AG10803 (cell line): ENCODE results near the gene CHRNB4.

Experiments used
- DNase-seq: peaks from one replicate; pipeline ENCODE4 v3.0.0; 2010; ENCODE audit warnings: low read depth
- H3K4me3 ChIP-seq: 2 replicates; pipeline ENCODE4 v1.5.1; 2011; ENCODE audit warnings: mild to moderate bottlenecking, low read length, control low read depth
- CTCF ChIP-seq: conservative IDR thresholded peaks from 2 replicates; pipeline ENCODE4 v1.5.1; 2011; ENCODE audit warnings: mild to moderate bottlenecking, low read length, control low read depth, inconsistent platforms

Gene CHRNB4

GRCh38 chr15:78598348-78598747, 42.7 kb downstream of the CHRNB4 start:
- no peak overlapping the region for H3K4me3 ChIP-seq
- TF ChIP-seq CTCF, result no peak
- DNase-seq, result no peak

GRCh38 chr15:78597583-78597982, 43.4 kb downstream of the CHRNB4 start:
- DNase-seq, result no peak
- TF ChIP-seq CTCF, result no peak
- no peak overlapping the region for H3K4me3 ChIP-seq

GRCh38 chr15:78574944-78575343, 66.1 kb downstream of the CHRNB4 start:
- no peak for DNase-seq
- H3K4me3 ChIP-seq, result no peak overlapping the region
- TF ChIP-seq CTCF, result no peak
